Gastrocnemius medialis (tissue), 4 donors: ENCODE data around the gene ZNF264. TPM values are rescaled to one million over a fixed set of nuclear protein-coding genes. Genes with fewer than 3 reads are reported as not detected.

Source experiments
- ATAC-seq, 2 donors: fragments of 150-250 bp; one replicate each; pipeline ENCODE4 v1.9.1; 2016
- DNase-seq, 2 donors: peaks; one replicate each; pipeline ENCODE4 v3.0.0-alpha.2; 2019
- H3K27ac ChIP-seq, 4 donors: fragments of 200-600 bp; sonication (generic); 1 replicate in 1 of 4; 2 replicates in 3 of 4; pipeline ENCODE4 v1.5.1; 2016 to 2018; ENCODE audit warnings: mild to moderate bottlenecking in 2 of 4, moderate library complexity in 1 of 4
- H3K27me3 ChIP-seq, 3 donors: fragments of 200-600 bp; sonication (generic) in 2 of 3; 1 replicate in 1 of 3; 2 replicates in 2 of 3; pipeline versions ENCODE4 v1.5.1 to v1.6.0; 2016 to 2019; ENCODE audit warnings: mild to moderate bottlenecking in 1 of 3, moderate library complexity in 1 of 3
- H3K36me3 ChIP-seq, 2 donors: fragments of 200-600 bp; sonication (generic) in 1 of 2; one replicate each; pipeline ENCODE4 v1.5.1; 2017 to 2018
- H3K4me1 ChIP-seq, 2 donors: fragments of 200-600 bp; sonication (generic) in 1 of 2; one replicate each; pipeline ENCODE4 v1.5.1; 2016 to 2017; ENCODE audit warnings: mild to moderate bottlenecking in 2 of 2
- H3K4me3 ChIP-seq, 4 donors: fragments of 200-600 bp; sonication (generic) in 3 of 4; 1 replicate in 1 of 4; 2 replicates in 3 of 4; pipeline ENCODE4 v1.5.1; 2016 to 2019; ENCODE audit warnings: mild to moderate bottlenecking in 2 of 4
- H3K9me3 ChIP-seq, 3 donors: fragments of 200-600 bp; sonication (generic) in 2 of 3; 1 replicate in 1 of 3; 2 replicates in 2 of 3; pipeline ENCODE4 v1.5.1; 2016 to 2019
- CTCF ChIP-seq, 5 experiments: fragments of 450-650 bp in 3 of 5; fragments of 200-600 bp in 2 of 5; sonication (generic) in 2 of 5; IDR thresholded peaks in 4 of 5; conservative IDR thresholded peaks in 1 of 5; 1 replicate in 4 of 5; 2 replicates in 1 of 5; pipeline ENCODE4 v1.5.1; 2016 to 2019; ENCODE audit warnings: antibody characterized with exemption in 5 of 5, mild to moderate bottlenecking in 3 of 5, moderate library complexity in 3 of 5
- POLR2A ChIP-seq, 2 donors: fragments of 450-650 bp; IDR thresholded peaks; one replicate each; pipeline ENCODE4 v1.6.1; 2017; ENCODE audit warnings: antibody characterized with exemption in 2 of 2, mild to moderate bottlenecking in 2 of 2, moderate library complexity in 2 of 2
- in situ Hi-C, 4 donors: fragments of 200-750 bp; cut with MboI; loops; one replicate each; pipeline versions ENCODE4 v1.15.0 to v1.8.0; 2017; ENCODE audit warnings: low sequenced_read_pairs in 4 of 4
- intact Hi-C: fragments of 100-400 bp; cut with DNase I; formaldehyde crosslinking; loops from one replicate; pipeline ENCODE4 v1.15.1; 2023; ENCODE audit warnings: low total_unique reads
- total RNA-seq, 4 donors: library from RNA; depleted of rRNA; stranded (reverse); fragments of >200 nt; gene quantifications; one replicate each; pipeline versions ENCODE4 v1.1.0 to v1.2.3, GENCODE V29; 2016

ZNF264 gene
- total RNA-seq, 4 donors from 2014 or later: 11.3 to 21.8 (median 16.9) TPM

- no peak overlapping the region for H3K27ac ChIP-seq
- ATAC-seq (no peak), DNase-seq (no peak)
- no peaks in the 10 kb centered on the region for H3K9me3 ChIP-seq
- in situ Hi-C loops (no loop called here), intact Hi-C loops (no loop called here)
- no peak overlapping the region for H3K4me3 ChIP-seq
- TF ChIP-seq POLR2A (IDR thresholded peaks at IDR 0.05): no peak
- TF ChIP-seq CTCF (IDR thresholded peaks at IDR 0.05 in 4 of 5, conservative IDR thresholded peaks at IDR 0.05 in 1 of 5): no peak
- H3K36me3 ChIP-seq: peaks cover 0 to 17% of the 10 kb centered on the region in 2 donors
- no peaks in the 10 kb centered on the region for H3K4me1 ChIP-seq
- H3K27me3 ChIP-seq: no peaks in the 10 kb centered on the region
Observed at GRCh38 chr19:57271280-57271679, 80.0 kb downstream of the ZNF264 start.

Other genes starting within 250 kb of the ZNF264 start
- gene USP29, start 71.5 kb upstream of the ZNF264 start, total RNA-seq: not detected
- gene ZIM3, start 46.3 kb upstream of the ZNF264 start, total RNA-seq: not detected
- not detected for gene DUXA, start 24.0 kb upstream of the ZNF264 start, total RNA-seq
- 1 to 10 TPM in 1 of 4 donors, under 1 TPM in 2, not detected in 1; 0.42 to 2.7 (median 0.76) TPM for gene AURKC, start 39.5 kb downstream of the ZNF264 start, total RNA-seq
- 10 to 100 TPM in 2 of 4 donors, 1 to 10 TPM in 2; 9.3 to 20.2 (median 14.8) TPM for gene ZNF805, start 49.1 kb downstream of the ZNF264 start, total RNA-seq
- 10 to 100 TPM; 20.2 to 63.3 (median 42.3) TPM for gene ZNF460, start 89.0 kb downstream of the ZNF264 start, total RNA-seq
- gene ZNF543, start 129.0 kb downstream of the ZNF264 start, total RNA-seq: 10 to 100 TPM in 1 of 4 donors, 1 to 10 TPM in 3; 5.8 to 11.5 (median 8.3) TPM
- gene ZNF304, start 159.8 kb downstream of the ZNF264 start, total RNA-seq: 1 to 10 TPM; 4.1 to 6.5 (median 4.8) TPM
- 10 to 100 TPM; 34.4 to 47.4 (median 40.8) TPM for gene TRAPPC2B, start 172.1 kb downstream of the ZNF264 start, total RNA-seq
- 1 to 10 TPM in 3 of 4 donors, under 1 TPM in 1; 0.58 to 4.4 (median 2.6) TPM for gene ZNF547, start 172.1 kb downstream of the ZNF264 start, total RNA-seq
- 10 to 100 TPM in 1 of 4 donors, 1 to 10 TPM in 3; 6.1 to 10.4 (median 8.3) TPM for gene ZNF548, start 198.4 kb downstream of the ZNF264 start, total RNA-seq
- gene ZNF17, start 219.7 kb downstream of the ZNF264 start, total RNA-seq: 1 to 10 TPM; 3.3 to 6.4 (median 5.4) TPM
- 10 to 100 TPM in 1 of 4 donors, 1 to 10 TPM in 3; 3.1 to 11.4 (median 3.9) TPM for gene ZNF749, start 243.8 kb downstream of the ZNF264 start, total RNA-seq